HepG2 (cell line): ENCODE data around the gene DDX19B. TPM values are rescaled to one million over a fixed set of nuclear protein-coding genes. Genes with fewer than 3 reads are reported as not detected.

Experiments used
- ATF4 ChIP-seq, 2 experiments: fragments of 450-650 bp in 1 of 2; sonication (generic) in 1 of 2; formaldehyde crosslinking; IDR thresholded peaks; 2 replicates each; pipeline versions ENCODE4 v1.5.0 to v1.8.0; 2020 to 2022; ENCODE audit warnings: mild to moderate bottlenecking in 1 of 2, missing genetic modification reagents in 1 of 2
- CHD2 ChIP-seq: IDR thresholded peaks from 2 replicates; pipeline ENCODE4 v1.6.1; 2011; ENCODE audit warnings: low read depth, low read length, improper control_type of control experiment
- CREB3 ChIP-seq: sonication (generic); formaldehyde crosslinking; IDR thresholded peaks from 2 replicates; pipeline ENCODE4 v1.5.0; 2020; ENCODE audit warnings: missing genetic modification reagents
- FOSL1 ChIP-seq: sonication (generic); formaldehyde crosslinking; IDR thresholded peaks from 2 replicates; pipeline ENCODE4 v1.9.0; 2021; ENCODE audit warnings: missing genetic modification reagents, borderline replicate concordance
- IRF2 ChIP-seq: IDR thresholded peaks from 2 replicates; pipeline ENCODE4 v1.6.1; 2018; ENCODE audit warnings: missing genetic modification reagents, missing compliant biosample characterization
- ISX ChIP-seq: sonication (generic); formaldehyde crosslinking; conservative IDR thresholded peaks from 2 replicates; pipeline ENCODE4 v1.5.0; 2020; ENCODE audit warnings: missing genetic modification reagents
- MED8 ChIP-seq: sonication (generic); formaldehyde crosslinking; IDR thresholded peaks from 2 replicates; pipeline ENCODE4 v1.8.1; 2023; ENCODE audit warnings: mild to moderate bottlenecking, missing genetic modification reagents; ENCODE audit not compliant: insufficient replicate concordance
- NCOR1 ChIP-seq: fragments of 200-600 bp; sonication (generic); IDR thresholded peaks from 2 replicates; pipeline ENCODE4 v1.7.0; 2017; ENCODE audit warnings: antibody characterized with exemption, low read length, borderline replicate concordance
- NPAS2 ChIP-seq: sonication (generic); formaldehyde crosslinking; IDR thresholded peaks from 2 replicates; pipeline ENCODE4 v1.8.0; 2022; ENCODE audit warnings: mild to moderate bottlenecking, missing genetic modification reagents, borderline replicate concordance
- PAF1 ChIP-seq: IDR thresholded peaks from 2 replicates; pipeline ENCODE4 v1.6.1; 2016; ENCODE audit warnings: missing genetic modification reagents, missing compliant biosample characterization
- PAX8 ChIP-seq: sonication (generic); formaldehyde crosslinking; IDR thresholded peaks from 2 replicates; pipeline ENCODE4 v1.8.0; 2022; ENCODE audit warnings: mild to moderate bottlenecking, missing genetic modification reagents, borderline replicate concordance
- SMARCC2 ChIP-seq: fragments of 450-650 bp; IDR thresholded peaks from 2 replicates; pipeline ENCODE4 v1.6.1; 2017; ENCODE audit warnings: antibody characterized with exemption, mild to moderate bottlenecking
- TIGD3 ChIP-seq: sonication (generic); formaldehyde crosslinking; IDR thresholded peaks from 2 replicates; pipeline ENCODE4 v1.5.1; 2020; ENCODE audit warnings: mild to moderate bottlenecking, missing genetic modification reagents, borderline replicate concordance
- ZMAT3 ChIP-seq: sonication (generic); formaldehyde crosslinking; conservative IDR thresholded peaks from 2 replicates; pipeline ENCODE4 v1.7.0; 2021; ENCODE audit warnings: missing genetic modification reagents
- ZNF17 ChIP-seq: sonication (generic); formaldehyde crosslinking; IDR thresholded peaks from 2 replicates; pipeline ENCODE4 v1.5.0; 2020; ENCODE audit warnings: mild to moderate bottlenecking, missing genetic modification reagents
- ZNF484 ChIP-seq: sonication (generic); formaldehyde crosslinking; IDR thresholded peaks from 2 replicates; pipeline ENCODE4 v1.5.1; 2020; ENCODE audit warnings: mild to moderate bottlenecking, low read depth, missing genetic modification reagents, borderline replicate concordance
- ZNF549 ChIP-seq: sonication (generic); formaldehyde crosslinking; IDR thresholded peaks from 2 replicates; pipeline ENCODE4 v1.5.0; 2020; ENCODE audit warnings: missing genetic modification reagents
- ZSCAN29 ChIP-seq: sonication (generic); formaldehyde crosslinking; conservative IDR thresholded peaks from 2 replicates; pipeline ENCODE4 v1.4.0; 2020; ENCODE audit warnings: mild to moderate bottlenecking, missing genetic modification reagents
- polyA plus RNA-seq, 8 experiments: library from polyadenylated mRNA; depleted of rRNA in 3 of 8; stranded (reverse) in 7 of 8; unstranded in 1 of 8; fragments of >200 nt; fragmentation: Illumina TruSeq in 4 of 8; extraction: Trizol in 4 of 8; gene quantifications; 2 replicates each; pipeline versions ENCODE4 v1.2.1 to v1.2.3, GENCODE V29; 2011 to 2016; ENCODE audit warnings: low read depth in 4 of 8, missing spikeins in 1 of 8, mixed read lengths in 1 of 8; ENCODE audit not compliant: insufficient read depth in 1 of 8
- total RNA-seq, 5 experiments: library from RNA; depleted of rRNA; stranded (reverse); fragments of >200 nt; fragmentation: Illumina TruSeq; extraction: Trizol; gene quantifications; 2 replicates each; pipeline ENCODE4 v1.2.3, GENCODE V29; 2016; ENCODE audit warnings: low read depth in 1 of 5
- TF ChIP-seq, protein P1 (sequence below): sonication (generic); formaldehyde crosslinking; IDR thresholded peaks from 2 replicates; pipeline ENCODE4 v1.4.0; 2020; ENCODE audit warnings: mild to moderate bottlenecking, missing genetic modification reagents
- TF ChIP-seq, protein P2 (sequence below): IDR thresholded peaks from 2 replicates; pipeline ENCODE4 v1.6.1; 2016
- TF ChIP-seq, protein P3 (sequence below): sonication (generic); formaldehyde crosslinking; IDR thresholded peaks from 2 replicates; pipeline ENCODE4 v1.4.0; 2020; ENCODE audit warnings: missing genetic modification reagents, borderline replicate concordance

DDX19B gene
- total and polyA plus RNA-seq, 2 of the 13 experiments (the other 11 are each of a cell fraction or from before 2014, with no cell fraction given): 36.2 to 40.0 TPM

GRCh38 chr16:70251629-70252354 lies 47.2 kb upstream of the DDX19B start, which contains the start of gene EXOSC6 (continued):
- TF ChIP-seq IRF2 (CRISPR knock-in tag) (peak; percentile 98), NPAS2 (no peak), ATF4 (CRISPR knock-in tag; IDR thresholded peaks at IDR 0.05) (peak in 1 of 2 experiments; percentile 92; a peak in 2 of 4 replicates), ZMAT3 (peak; percentile 98), MED8 (peak; percentile 80), PAF1 (CRISPR knock-in tag) (peak; percentile 100), NCOR1 (no peak), CHD2 (peak; percentile 18; the same call in 1 of the 2 replicates), CREB3 (CRISPR knock-in tag) (no peak), FOSL1 (CRISPR knock-in tag) (no peak), ZNF17 (CRISPR knock-in tag) (no peak), PAX8 (CRISPR knock-in tag) (no peak), ISX (CRISPR knock-in tag) (0 out of 2 replicates have a peak, but pooled peaks have one; percentile 79), SMARCC2 (no peak), ZNF484 (CRISPR knock-in tag) (peak; percentile 92; the same call in 1 of the 2 replicates), ZSCAN29 (peak; percentile 81), ZNF549 (CRISPR knock-in tag) (no peak), TIGD3 (CRISPR knock-in tag) (no peak)
- TF ChIP-seq, protein P1, sequence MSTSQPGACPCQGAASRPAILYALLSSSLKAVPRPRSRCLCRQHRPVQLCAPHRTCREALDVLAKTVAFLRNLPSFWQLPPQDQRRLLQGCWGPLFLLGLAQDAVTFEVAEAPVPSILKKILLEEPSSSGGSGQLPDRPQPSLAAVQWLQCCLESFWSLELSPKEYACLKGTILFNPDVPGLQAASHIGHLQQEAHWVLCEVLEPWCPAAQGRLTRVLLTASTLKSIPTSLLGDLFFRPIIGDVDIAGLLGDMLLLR (CRISPR knock-in tag): peak; percentile 70; the same call in 1 of the 2 replicates
- TF ChIP-seq, protein P2, sequence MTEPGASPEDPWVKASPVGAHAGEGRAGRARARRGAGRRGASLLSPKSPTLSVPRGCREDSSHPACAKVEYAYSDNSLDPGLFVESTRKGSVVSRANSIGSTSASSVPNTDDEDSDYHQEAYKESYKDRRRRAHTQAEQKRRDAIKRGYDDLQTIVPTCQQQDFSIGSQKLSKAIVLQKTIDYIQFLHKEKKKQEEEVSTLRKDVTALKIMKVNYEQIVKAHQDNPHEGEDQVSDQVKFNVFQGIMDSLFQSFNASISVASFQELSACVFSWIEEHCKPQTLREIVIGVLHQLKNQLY (CRISPR knock-in tag): peak; percentile 82
- TF ChIP-seq, protein P3, sequence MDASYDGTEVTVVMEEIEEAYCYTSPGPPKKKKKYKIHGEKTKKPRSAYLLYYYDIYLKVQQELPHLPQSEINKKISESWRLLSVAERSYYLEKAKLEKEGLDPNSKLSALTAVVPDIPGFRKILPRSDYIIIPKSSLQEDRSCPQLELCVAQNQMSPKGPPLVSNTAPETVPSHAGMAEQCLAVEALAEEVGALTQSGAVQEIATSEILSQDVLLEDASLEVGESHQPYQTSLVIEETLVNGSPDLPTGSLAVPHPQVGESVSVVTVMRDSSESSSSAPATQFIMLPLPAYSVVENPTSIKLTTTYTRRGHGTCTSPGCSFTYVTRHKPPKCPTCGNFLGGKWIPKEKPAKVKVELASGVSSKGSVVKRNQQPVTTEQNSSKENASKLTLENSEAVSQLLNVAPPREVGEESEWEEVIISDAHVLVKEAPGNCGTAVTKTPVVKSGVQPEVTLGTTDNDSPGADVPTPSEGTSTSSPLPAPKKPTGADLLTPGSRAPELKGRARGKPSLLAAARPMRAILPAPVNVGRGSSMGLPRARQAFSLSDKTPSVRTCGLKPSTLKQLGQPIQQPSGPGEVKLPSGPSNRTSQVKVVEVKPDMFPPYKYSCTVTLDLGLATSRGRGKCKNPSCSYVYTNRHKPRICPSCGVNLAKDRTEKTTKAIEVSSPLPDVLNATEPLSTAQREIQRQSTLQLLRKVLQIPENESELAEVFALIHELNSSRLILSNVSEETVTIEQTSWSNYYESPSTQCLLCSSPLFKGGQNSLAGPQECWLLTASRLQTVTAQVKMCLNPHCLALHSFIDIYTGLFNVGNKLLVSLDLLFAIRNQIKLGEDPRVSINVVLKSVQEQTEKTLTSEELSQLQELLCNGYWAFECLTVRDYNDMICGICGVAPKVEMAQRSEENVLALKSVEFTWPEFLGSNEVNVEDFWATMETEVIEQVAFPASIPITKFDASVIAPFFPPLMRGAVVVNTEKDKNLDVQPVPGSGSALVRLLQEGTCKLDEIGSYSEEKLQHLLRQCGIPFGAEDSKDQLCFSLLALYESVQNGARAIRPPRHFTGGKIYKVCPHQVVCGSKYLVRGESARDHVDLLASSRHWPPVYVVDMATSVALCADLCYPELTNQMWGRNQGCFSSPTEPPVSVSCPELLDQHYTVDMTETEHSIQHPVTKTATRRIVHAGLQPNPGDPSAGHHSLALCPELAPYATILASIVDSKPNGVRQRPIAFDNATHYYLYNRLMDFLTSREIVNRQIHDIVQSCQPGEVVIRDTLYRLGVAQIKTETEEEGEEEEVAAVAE (CRISPR knock-in tag): peak; percentile 85
